HCT116 (cell line): ENCODE measurements around the gene TACR2. TPM values are rescaled to one million over a fixed set of nuclear protein-coding genes. Genes with fewer than 3 reads are reported as not detected.

Experiments
- ATAC-seq: fragments of 200-7000 bp; cut with Tn5 transposase; 2 replicates; pipeline ENCODE4 v1.9.1; 2020; ENCODE audit warnings: mild to moderate bottlenecking, moderate library complexity
- BruUV-seq: library from RNA; stranded (reverse); fragments of 400-500 nt; replicated peaks from 2 replicates; lab custom pipeline; 2021; lab: Mats Ljungman, UMichigan
- CTCF ChIA-PET: fragments of 300-600 bp; sonication (Branson Sonifier 250); formaldehyde crosslinking; loops from one replicate; lab custom pipeline; 2021; ENCODE audit warnings: antibody characterized with exemption; lab: Charles Lee
- POLR2A ChIA-PET: fragments of 300-600, 350-600 bp; sonication (Branson Sonifier 250); formaldehyde crosslinking; loops from one replicate; lab custom pipeline; 2021; ENCODE audit warnings: antibody characterized with exemption; lab: Charles Lee
- RAD21 ChIA-PET, 2 experiments: fragments of 300-600 bp; sonication (Branson Sonifier 250); formaldehyde crosslinking; loops; one replicate each; lab custom pipeline; 2023; ENCODE audit warnings: low total read pairs in 2 of 2; ENCODE audit not compliant: uncharacterized antibody in 2 of 2, unreplicated experiment in 2 of 2, low non-redundant PET in 1 of 2; lab: Charles Lee
- DNase-seq: peaks from one replicate; pipeline ENCODE4 v3.0.0-alpha.2; 2010; ENCODE audit warnings: low read depth, low spot score
- H2AFZ ChIP-seq: fragments of 200-600 bp; shearing (Covaris generic), sonication (generic); 2 replicates; pipeline ENCODE4 v1.6.1; 2017; ENCODE audit warnings: low read depth, mixed run types, mixed read lengths, antibody characterized with exemption, low read length; ENCODE audit not compliant: poor library complexity, severe bottlenecking
- H3K27ac ChIP-seq: 2 replicates; pipeline ENCODE4 v1.5.1; 2012; ENCODE audit warnings: low read depth, low read length
- H3K27me3 ChIP-seq: fragments of 200-600 bp; sonication (generic); 2 replicates; pipeline ENCODE4 v1.6.1; 2016; ENCODE audit warnings: mixed run types, low read length, mixed read lengths; ENCODE audit not compliant: insufficient read depth
- H3K36me3 ChIP-seq, 2 experiments: fragments of 200-500 bp in 1 of 2; fragments of 200-600 bp in 1 of 2; sonication (Bioruptor generic) in 1 of 2; sonication (generic) in 1 of 2; 2 replicates each; pipeline versions ENCODE4 v1.5.1 to v1.6.1; 2014 to 2016; ENCODE audit warnings: low read length in 2 of 2, inconsistent platforms in 1 of 2, mixed read lengths in 1 of 2, mixed run types in 1 of 2; ENCODE audit not compliant: insufficient read depth in 2 of 2, control insufficient read depth in 1 of 2
- H3K4me1 ChIP-seq, 2 experiments: fragments of 200-600 bp in 1 of 2; sonication (generic) in 1 of 2; 2 replicates each; pipeline versions ENCODE4 v1.5.1 to v1.6.1; 2012 to 2017; ENCODE audit warnings: low read length in 2 of 2, inconsistent platforms in 1 of 2, mild to moderate bottlenecking in 1 of 2, mixed read lengths in 1 of 2, mixed run types in 1 of 2, moderate library complexity in 1 of 2; ENCODE audit not compliant: insufficient read depth in 2 of 2, control insufficient read depth in 1 of 2
- H3K4me2 ChIP-seq: fragments of 200-600 bp; sonication (generic); 2 replicates; pipeline ENCODE4 v1.6.1; 2017; ENCODE audit warnings: mixed run types, low read length, mixed read lengths
- H3K4me3 ChIP-seq, 2 experiments: fragments of 200-600 bp in 1 of 2; sonication (generic) in 1 of 2; replicated peaks in 1 of 2; 2 replicates each; pipeline ENCODE4 v1.5.1; 2011 to 2016; ENCODE audit warnings: low read length in 2 of 2, control low read depth in 1 of 2, low read depth in 1 of 2, mild to moderate bottlenecking in 1 of 2, mixed read lengths in 1 of 2, mixed run types in 1 of 2
- H3K79me2 ChIP-seq: fragments of 200-600 bp; sonication (generic); 2 replicates; pipeline ENCODE4 v1.6.1; 2017; ENCODE audit warnings: mild to moderate bottlenecking, mixed run types, low read length, moderate library complexity, mixed read lengths; ENCODE audit not compliant: insufficient read depth
- H3K9ac ChIP-seq: fragments of 200-600 bp; sonication (generic); 2 replicates; pipeline ENCODE4 v1.6.1; 2016; ENCODE audit warnings: low read length, mixed read lengths
- H3K9me2 ChIP-seq: fragments of 200-600 bp; sonication (generic), shearing (Covaris generic); 2 replicates; pipeline ENCODE4 v1.6.1; 2017; ENCODE audit warnings: mixed run types, mild to moderate bottlenecking, moderate library complexity; ENCODE audit not compliant: insufficient read depth
- H3K9me3 ChIP-seq, 2 experiments: fragments of 200-500 bp in 1 of 2; fragments of 200-600 bp in 1 of 2; sonication (Bioruptor generic) in 1 of 2; sonication (generic) in 1 of 2; 2 replicates each; pipeline ENCODE4 v1.6.1; 2014 to 2017; ENCODE audit warnings: low read length in 2 of 2, mixed read lengths in 2 of 2, inconsistent platforms in 1 of 2, low read depth in 1 of 2, mild to moderate bottlenecking in 1 of 2, mixed run types in 1 of 2, moderate library complexity in 1 of 2; ENCODE audit not compliant: control insufficient read depth in 1 of 2, insufficient read depth in 1 of 2
- H4K20me1 ChIP-seq: fragments of 200-600 bp; sonication (generic), shearing (Covaris generic); 2 replicates; pipeline ENCODE4 v1.6.1; 2017; ENCODE audit warnings: mixed run types, mild to moderate bottlenecking, moderate library complexity; ENCODE audit not compliant: insufficient read depth
- CBX3 ChIP-seq: IDR thresholded peaks from 2 replicates; pipeline ENCODE4 v1.6.1; 2012; ENCODE audit warnings: low read depth
- EGR1 ChIP-seq: IDR thresholded peaks from 2 replicates; pipeline ENCODE4 v1.6.1; 2012; ENCODE audit warnings: low read depth
- ELF1 ChIP-seq: IDR thresholded peaks from 2 replicates; pipeline ENCODE4 v1.6.1; 2012; ENCODE audit warnings: low read depth, borderline replicate concordance
- EZH2 ChIP-seq: fragments of 200-600 bp; sonication (generic); IDR thresholded peaks from 2 replicates; pipeline ENCODE4 v1.6.1; 2017; ENCODE audit warnings: antibody characterized with exemption, mixed run types
- EZH2phosphoT487 ChIP-seq: fragments of 200-600 bp; IDR thresholded peaks from 2 replicates; pipeline ENCODE4 v1.6.1; 2018; ENCODE audit warnings: antibody characterized with exemption, borderline replicate concordance
- FOSL1 ChIP-seq: IDR thresholded peaks from 2 replicates; pipeline ENCODE4 v1.6.1; 2012; ENCODE audit warnings: low read depth
- RAD21 ChIP-seq: IDR thresholded peaks from 2 replicates; pipeline ENCODE4 v1.6.1; 2012; ENCODE audit warnings: low read depth, mild to moderate bottlenecking
- REST ChIP-seq: IDR thresholded peaks from 2 replicates; pipeline ENCODE4 v1.6.1; 2012; ENCODE audit warnings: low read depth
- SIN3A ChIP-seq: IDR thresholded peaks from 2 replicates; pipeline ENCODE4 v1.6.1; 2012; ENCODE audit warnings: low read depth
- SRF ChIP-seq: IDR thresholded peaks from 2 replicates; pipeline ENCODE4 v1.6.1; 2012; ENCODE audit warnings: low read depth
- TCF7L2 ChIP-seq: IDR thresholded peaks from 2 replicates; pipeline ENCODE4 v1.7.0; 2011; ENCODE audit warnings: borderline replicate concordance, inconsistent platforms; ENCODE audit not compliant: insufficient read depth, insufficient read length; ENCODE audit errors: extremely low read depth
- ZFX ChIP-seq: fragments of 450-650 bp; IDR thresholded peaks from 2 replicates; pipeline ENCODE4 v1.6.1; 2017
- intact Hi-C: fragments of 100-400 bp; cut with micrococcal nuclease; formaldehyde crosslinking; loops from 2 replicates; pipeline ENCODE4 v1.10.0; 2022
- total RNA-seq: library from RNA; stranded (reverse); gene quantifications from one replicate; pipeline ENCODE4 v1.2.1, GENCODE V29; 2021; ENCODE audit not compliant: unreplicated experiment
- TF ChIP-seq, protein P1 (sequence below): IDR thresholded peaks from 2 replicates; pipeline ENCODE4 v1.6.1; 2012
- TF ChIP-seq, protein P2 (sequence below): IDR thresholded peaks from 2 replicates; pipeline ENCODE4 v1.6.1; 2011; ENCODE audit warnings: mild to moderate bottlenecking, low read length, moderate library complexity; ENCODE audit not compliant: insufficient replicate concordance; ENCODE audit errors: extremely low read depth

TACR2 gene
- total RNA-seq, 1 experiment from 2014 or later: not detected

DNA sequence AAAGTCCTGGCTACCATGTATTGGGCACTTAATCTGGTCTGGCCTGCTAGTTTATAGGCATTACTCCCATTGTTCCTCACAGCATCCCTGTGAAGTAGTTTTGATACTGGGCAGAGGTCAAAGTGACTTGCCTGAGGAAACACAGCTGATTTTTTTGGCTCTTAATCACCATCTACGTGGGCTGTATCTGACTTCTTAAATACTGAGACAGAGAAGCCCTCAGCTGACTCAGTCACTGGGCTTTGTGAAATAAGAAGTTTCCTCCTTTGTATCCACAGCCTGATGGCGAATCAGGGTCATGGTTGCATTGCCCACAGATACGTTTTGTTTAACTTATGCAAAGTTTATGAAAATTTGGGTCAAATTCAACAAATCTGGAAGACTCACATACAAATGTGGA is 13.2 kb downstream of the TACR2 start:
- Histone ChIP-seq H3K79me2 (no peaks in the 10 kb centered on the region), H3K36me3 (no peaks in the 10 kb centered on the region; a peak in 1 of 4 replicates), H2AFZ (no peak overlapping the region), H3K4me3 (no peak overlapping the region), H3K27me3 (no peaks in the 10 kb centered on the region), H3K4me2 (no peak overlapping the region), H4K20me1 (no peaks in the 10 kb centered on the region), H3K9ac (no peak overlapping the region), H3K9me3 (no peaks in the 10 kb centered on the region), H3K27ac (no peak overlapping the region), H3K9me2 (no peaks in the 10 kb centered on the region), H3K4me1 (peaks cover 3 to 8% of the 10 kb centered on the region in 2 experiments; a peak in 3 of 4 replicates)
- DNase-seq (no peak), ATAC-seq (no peak)
- RAD21 ChIA-PET: no interaction called here
- TF ChIP-seq FOSL1 (no peak), TCF7L2 (no peak), SIN3A (no peak), RAD21 (no peak), ZFX (no peak), ELF1 (no peak), EGR1 (no peak), EZH2 (no peak), SRF (no peak), REST (no peak), CBX3 (no peak), EZH2phosphoT487 (no peak)
- TF ChIP-seq, protein P1, sequence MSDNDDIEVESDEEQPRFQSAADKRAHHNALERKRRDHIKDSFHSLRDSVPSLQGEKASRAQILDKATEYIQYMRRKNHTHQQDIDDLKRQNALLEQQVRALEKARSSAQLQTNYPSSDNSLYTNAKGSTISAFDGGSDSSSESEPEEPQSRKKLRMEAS: no peak
- TF ChIP-seq, protein P2, sequence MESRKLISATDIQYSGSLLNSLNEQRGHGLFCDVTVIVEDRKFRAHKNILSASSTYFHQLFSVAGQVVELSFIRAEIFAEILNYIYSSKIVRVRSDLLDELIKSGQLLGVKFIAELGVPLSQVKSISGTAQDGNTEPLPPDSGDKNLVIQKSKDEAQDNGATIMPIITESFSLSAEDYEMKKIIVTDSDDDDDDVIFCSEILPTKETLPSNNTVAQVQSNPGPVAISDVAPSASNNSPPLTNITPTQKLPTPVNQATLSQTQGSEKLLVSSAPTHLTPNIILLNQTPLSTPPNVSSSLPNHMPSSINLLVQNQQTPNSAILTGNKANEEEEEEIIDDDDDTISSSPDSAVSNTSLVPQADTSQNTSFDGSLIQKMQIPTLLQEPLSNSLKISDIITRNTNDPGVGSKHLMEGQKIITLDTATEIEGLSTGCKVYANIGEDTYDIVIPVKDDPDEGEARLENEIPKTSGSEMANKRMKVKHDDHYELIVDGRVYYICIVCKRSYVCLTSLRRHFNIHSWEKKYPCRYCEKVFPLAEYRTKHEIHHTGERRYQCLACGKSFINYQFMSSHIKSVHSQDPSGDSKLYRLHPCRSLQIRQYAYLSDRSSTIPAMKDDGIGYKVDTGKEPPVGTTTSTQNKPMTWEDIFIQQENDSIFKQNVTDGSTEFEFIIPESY: no peak
- POLR2A ChIA-PET: no interaction called here
- CTCF ChIA-PET: interaction anchor here (1.1 kb wide), 1 partner anchor 13 kb away, joined by 3 read pairs; no protein-coding TSS in a partner anchor
- intact Hi-C loops: no loop called here
- BruUV-seq: no TSS peak
